Amniotic epithelial cell (primary cell): ENCODE data around the gene SMPD2.

Source experiments
- DNase-seq: peaks from one replicate; pipeline ENCODE4 v3.0.0-alpha.2; 2010; ENCODE audit warnings: low read depth

SMPD2 gene, protein sequence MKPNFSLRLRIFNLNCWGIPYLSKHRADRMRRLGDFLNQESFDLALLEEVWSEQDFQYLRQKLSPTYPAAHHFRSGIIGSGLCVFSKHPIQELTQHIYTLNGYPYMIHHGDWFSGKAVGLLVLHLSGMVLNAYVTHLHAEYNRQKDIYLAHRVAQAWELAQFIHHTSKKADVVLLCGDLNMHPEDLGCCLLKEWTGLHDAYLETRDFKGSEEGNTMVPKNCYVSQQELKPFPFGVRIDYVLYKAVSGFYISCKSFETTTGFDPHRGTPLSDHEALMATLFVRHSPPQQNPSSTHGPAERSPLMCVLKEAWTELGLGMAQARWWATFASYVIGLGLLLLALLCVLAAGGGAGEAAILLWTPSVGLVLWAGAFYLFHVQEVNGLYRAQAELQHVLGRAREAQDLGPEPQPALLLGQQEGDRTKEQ

DNA sequence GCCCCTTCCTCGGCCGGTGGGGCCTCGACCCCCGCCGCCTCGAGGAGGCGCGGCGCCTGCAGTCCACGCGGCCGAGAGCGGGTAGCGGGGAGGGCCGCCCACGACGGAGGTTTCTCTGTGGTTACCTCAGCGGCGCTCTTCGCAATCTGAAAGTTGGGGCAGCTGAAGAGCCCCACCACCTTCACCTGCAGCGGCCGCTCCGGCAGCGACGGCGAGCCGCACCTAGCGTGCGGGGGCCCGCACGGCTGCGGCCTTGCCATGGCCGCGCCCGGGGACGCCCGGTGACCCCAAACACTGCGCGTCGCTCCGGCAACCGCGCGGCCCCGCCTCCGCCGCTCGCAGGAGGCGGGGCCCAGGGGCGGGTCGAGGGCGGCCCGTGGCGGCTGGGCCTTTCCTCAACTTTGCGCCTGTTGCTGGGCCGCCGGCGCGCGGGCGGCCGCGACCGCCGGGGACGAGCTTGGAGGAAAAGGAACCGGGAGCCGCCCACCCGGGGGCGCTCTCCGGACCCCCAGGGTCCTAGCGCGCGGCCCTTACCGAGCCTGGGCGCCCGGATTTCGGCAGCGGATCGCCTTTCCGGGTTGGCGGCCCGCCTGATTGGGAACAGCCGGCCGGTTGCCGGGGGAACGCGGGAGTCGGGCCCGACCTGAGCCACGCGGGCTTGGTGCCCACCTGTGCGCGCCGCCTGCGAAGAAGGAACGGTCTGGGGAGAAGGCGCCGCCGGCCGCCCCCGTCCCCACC is at the start of gene SMPD2, which contains the start of gene PPIL6:
SMPD2 (plus strand) TSS at position 394 of the 738 bp plus-strand sequence. CDS start 398 bp downstream, outside the sequence.
PPIL6 (minus strand) TSS at position 298 of the 738 bp plus-strand sequence; CDS start at position 260, 38 bp downstream.
- DNase-seq = peak; percentile 81

DNA sequence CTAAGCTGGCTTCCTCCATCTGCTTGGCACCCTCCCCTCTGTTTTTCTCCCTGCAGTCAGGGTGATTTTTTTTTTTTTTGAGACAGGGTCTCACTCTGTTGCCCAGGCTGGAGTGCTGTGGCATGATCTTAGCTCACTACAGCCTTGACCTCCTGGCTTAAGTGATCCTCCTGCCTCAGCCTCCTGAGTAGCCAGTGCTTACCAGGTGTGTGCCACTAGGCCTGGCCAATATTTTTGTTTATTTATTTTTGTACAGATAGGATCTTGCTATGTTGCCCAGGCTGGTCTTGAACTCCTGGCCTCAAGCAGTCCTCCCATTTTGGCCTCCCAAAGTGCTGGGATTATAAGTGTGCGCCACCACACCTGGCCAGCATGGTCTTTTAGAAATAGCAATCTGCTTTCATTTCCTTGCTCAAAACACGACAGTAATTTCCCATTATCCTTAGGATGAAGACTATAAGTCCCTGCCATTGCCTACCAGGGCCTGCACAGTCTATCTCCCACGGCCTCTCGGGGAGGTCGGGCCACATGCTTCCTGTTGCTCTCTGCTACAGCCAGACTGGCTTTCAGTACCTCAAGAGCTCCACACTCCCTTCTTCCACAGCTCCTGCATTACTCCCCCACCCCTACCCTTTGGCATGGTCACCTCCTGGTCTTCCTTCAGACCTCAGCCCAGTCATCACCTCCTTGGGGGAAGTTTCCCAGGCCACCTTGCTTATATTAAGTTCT is 47.2 kb upstream of the SMPD2 start:
- no peak for DNase-seq

DNA sequence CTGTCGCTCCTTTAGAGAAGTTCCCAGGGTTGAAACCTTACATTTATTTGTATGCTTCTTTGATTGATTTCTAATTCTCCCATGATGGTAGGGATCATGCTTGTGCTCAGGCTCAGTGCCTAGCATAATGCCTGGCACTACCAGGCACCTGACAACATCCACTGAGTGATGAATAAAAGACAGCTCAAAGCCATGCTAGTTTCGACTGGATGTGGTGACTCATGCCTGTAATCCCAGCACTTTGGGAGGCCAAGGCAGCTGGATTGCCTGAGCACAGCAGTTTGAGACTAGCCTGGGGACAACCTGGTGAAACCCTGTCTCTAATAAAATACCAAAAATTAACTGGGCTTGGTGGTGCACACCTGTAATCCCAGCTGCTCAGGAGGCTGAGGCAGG is 46.6 kb upstream of the SMPD2 start:
- peak; percentile 86 for DNase-seq

DNA sequence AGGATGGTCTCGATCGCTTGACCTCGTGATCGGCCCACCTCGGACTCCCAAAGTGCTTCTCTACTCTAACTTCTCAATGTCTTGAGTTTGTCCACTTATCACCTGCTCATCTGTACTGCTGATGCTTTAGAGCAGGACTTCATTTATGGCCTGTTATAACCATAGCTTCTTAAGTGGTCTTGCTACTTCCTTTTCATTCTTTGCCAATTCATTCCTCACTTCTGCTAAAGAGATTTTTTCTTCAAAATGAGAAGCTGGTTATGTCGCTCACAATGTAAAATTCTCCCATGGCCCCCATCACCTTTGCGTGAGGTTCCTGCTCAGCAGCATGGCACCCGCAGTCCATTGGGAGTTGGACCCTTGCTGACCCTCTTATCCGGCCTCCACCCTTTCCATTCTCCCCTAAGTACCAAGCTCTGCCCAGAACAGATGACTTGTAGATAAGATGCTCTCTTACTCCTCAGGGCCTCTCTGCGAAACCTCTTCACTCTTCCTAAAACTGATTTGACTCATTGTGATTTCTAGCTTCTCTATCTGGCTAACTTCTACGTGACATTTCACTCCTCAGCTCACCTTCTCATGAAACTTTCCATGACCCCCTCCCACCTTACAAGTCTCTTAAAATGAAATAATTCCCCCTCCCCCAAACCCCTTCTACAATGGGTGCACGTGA is 44.3 kb upstream of the SMPD2 start:
- DNase-seq = no peak

DNA sequence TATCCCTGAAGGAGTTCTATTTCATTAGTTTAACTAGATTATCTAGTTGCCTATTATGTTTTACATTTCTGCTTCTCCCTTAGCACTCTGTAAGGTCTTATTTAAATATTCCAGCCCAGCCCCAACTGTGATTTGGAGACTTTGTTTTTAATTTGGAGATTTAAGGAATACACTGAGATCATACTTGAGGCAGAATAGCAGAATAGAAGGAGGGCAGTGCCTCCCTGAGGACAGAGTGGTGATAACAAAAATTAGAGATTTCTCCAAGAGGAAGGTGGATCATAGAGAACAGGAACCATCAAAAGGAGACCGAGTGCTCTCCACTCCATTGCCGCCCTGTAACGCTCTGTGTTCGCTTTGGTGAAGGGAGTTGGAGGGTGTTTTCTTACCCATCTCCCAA is 43.5 kb upstream of the SMPD2 start:
- no peak for DNase-seq

DNA sequence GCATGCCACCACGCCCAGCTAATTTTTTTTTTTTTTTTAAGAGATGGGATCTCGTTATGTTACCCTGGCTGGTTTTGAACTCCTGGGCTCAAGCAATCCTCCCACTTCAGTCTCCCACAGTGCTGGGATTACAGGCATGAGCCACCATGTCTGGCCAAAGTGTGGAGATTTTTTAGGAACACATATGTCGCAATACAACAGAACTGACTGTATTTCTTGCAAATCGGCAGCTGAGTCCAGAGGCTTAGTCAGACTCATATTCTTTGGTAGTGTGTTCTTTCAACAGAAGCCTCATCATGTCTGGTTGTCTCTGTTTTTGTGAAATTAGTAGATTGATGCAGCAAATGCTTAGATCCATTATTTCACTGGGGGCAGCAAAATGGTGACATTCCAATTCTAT is 34.3 kb upstream of the SMPD2 start:
- peak; percentile 93 for DNase-seq

DNA sequence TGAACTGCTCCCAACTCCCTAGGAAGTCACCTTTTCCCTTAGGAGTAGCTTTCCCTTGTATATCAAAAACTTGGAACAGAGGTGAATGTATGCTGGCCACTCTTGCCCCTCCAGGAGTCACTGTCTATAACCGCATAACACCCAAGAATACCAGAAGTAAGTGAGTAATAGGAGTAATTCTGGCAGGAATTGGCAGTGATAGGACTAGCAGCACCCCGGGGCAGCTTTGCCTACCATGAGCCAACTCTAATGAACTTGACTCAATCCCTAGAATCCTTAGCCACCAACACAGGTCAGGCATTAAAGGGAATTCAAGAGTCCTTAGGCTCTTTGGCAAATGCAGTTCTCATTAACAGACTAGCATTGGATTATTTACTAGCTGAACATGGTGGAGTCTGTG is 29.5 kb upstream of the SMPD2 start:
- no peak for DNase-seq

DNA sequence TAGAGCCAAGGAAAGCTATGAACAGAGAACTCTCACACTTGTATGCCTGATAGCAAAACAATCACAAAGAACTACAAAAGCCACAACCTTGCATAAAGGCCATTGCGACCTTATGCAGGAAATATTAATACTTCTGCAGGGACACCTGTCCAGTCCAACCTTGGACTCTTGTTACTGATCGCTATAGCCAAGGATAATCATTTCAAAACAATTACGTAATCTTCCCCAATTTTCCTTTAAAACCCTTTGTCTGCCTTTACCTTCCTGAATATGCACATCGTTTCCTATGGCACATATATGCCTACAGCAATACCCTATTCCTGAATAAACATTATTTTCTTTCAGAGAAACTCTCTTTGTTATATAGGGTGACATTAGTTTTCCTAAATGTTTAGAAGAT is 22.9 kb upstream of the SMPD2 start:
- no peak for DNase-seq

DNA sequence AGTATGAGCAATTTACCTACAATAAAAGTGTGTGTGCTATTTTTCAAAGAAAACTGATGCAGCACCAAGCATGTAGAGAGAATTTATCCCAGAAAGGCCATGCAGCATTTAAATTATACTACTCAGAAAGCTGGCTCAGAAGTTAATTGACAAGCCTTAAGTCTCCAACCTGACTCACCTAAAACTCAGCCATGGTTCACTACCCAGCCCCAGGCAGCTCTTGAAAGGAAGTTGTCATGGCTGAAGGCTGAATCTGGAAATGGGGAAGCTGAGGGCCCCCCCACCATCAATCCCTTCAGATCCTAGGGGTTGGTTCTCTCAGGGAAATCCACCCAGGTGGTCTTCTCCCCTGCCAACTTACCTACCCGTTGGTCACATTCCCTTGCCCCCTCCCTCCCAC is 19.8 kb upstream of the SMPD2 start:
- DNase-seq = no peak

DNA sequence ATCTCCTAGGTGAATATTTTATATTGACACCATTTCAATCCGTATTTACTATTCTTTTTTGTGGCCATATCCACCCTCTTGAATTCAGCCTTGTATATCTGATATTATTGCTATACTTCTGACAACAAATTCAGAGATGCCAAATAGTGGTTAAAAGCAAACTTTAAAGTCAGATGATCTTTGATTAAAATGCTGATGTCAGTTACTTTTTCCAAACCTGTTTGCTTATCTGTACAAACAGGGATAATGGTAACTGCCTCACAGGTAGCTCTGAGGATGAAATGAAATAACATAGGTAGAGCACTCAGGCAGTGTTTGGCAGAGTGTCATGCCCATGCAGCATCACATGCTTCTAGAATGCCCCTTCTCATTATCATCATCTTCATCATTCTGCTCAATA is 19.3 kb upstream of the SMPD2 start:
- DNase-seq = no peak

DNA sequence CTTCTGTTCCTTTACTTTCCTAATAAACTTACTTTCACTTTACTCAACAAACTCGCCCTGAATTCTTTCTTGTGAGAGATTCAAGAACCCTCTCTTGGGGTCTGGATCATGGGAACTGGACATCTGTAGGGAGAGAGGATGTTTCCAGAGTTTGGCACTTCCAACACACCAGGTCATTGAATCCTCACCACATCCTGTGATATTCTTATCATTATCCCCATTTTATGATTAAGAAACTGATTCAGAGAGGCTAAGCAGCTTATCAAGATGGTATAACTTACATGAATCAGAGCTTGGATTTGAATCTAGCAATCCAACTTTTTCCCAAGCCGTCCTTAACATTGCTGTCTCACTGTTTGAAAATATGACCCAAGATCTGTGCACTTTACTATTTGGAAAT is 15.6 kb upstream of the SMPD2 start:
- peak; percentile 77 for DNase-seq

DNA sequence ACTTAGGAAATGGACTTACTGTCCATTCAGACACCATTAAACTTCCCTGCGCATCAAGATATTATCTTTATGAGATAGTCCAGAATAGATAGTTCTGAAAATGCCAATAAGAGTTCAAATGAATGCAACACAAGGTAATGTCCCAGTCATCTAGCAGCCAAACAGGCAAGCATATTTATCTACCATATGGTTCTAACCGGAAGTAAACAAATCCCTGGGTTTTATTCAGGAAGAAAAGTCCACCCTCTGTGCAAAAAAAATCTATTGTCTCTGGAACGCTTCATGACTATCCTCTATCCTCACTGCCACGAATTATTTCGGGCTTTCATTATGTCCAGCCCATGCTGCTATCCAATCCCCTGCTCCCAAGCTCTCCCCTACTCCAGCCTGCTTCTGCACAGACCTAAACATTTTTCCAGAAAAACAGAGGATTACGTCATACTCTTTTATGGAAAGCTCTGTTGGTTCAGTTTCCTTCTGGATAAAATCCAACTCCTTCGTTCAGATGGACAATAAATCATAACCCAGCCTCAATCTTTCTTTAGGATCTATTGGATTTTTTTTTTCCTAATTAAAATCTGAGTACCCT is 11.5 kb upstream of the SMPD2 start:
- DNase-seq = peak; percentile 77

DNA sequence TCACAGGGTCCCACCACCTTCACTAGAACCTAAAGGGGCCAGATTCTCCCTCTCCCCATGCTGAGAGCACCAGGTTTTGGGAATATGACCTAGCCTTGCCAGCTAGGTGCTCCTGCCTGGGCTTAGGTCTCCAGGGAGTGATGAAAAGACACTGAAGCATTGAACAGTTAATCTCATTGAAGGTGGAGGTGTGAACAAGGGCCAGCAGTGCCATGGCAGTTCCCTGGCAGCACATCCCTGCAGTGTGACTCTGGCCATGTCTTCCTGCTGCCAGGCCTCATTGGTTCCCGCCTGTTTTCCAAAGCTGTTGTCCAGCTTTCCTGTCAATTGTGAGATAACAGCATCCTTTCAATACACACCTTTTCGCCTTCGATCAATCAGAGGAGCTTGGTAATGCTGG is 11.0 kb upstream of the SMPD2 start:
- DNase-seq = no peak

DNA sequence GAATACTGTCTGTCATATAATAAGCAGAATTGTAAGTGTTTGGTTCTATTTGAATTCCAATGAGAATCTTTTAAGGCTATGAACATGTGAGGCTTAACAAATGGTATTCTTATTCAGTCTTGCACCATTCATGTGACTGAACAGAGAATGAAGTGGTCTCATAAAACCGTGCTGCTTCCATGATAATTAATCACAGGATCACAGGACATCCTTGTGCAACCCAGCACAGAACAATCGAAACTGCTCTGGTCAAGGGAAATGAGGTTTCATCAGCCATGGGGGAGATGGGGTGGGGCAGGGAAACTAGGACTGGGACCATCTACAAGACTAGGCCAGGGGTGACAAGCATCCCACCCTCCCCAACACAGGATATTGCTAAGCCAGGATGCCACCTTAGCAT is 6.1 kb upstream of the SMPD2 start:
- DNase-seq = peak; percentile 60

DNA sequence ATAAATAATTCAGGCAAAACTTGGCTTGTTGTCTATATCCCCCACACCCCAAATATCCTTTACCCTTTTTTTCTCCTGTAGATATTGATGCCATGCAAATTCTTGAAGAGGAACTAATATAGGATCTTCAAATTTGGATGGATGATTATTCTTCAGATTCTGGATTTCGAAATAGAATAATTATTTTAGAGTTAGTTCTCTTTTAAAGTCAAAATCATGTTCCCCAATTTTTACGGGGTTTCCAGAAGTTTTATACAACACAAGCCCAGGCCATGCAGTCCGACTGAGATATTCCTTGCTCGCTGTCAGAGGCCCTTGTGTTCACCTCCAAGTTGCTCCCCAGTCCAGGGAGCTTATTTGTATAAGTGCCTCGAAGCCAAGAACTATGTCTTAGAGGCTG is 4.5 kb upstream of the SMPD2 start:
- DNase-seq = no peak

DNA sequence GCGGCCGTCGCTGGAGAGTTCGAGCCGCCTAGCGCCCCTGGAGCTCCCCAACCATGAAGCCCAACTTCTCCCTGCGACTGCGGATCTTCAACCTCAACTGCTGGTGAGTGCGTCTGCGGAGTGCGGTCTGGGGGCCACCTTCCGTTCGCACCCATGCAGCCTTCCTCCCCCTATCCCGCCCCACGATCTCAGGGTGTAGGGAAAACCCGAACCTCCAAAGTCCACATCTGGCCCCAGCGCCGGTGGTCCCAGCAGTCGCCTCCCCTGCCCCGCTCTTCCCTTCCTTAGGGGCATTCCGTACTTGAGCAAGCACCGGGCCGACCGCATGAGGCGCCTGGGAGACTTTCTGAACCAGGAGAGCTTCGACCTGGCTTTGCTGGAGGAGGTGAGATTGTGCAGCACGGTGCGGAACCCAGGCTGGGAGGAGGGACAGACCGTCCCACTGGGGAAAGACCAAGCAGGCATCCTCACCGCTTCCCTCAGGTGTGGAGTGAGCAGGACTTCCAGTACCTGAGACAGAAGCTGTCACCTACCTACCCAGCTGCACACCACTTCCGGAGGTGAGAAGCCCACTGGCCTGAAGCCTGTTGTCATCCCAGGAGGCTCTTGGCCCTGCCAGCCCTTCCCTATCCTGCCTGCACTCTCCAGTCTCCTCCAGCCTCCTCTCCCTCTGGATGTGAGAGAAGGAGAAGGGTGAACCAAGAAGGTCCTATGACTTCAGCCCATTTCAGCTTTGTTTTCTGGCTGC is 719 bp downstream of the SMPD2 start:
- DNase-seq = peak; percentile 53

DNA sequence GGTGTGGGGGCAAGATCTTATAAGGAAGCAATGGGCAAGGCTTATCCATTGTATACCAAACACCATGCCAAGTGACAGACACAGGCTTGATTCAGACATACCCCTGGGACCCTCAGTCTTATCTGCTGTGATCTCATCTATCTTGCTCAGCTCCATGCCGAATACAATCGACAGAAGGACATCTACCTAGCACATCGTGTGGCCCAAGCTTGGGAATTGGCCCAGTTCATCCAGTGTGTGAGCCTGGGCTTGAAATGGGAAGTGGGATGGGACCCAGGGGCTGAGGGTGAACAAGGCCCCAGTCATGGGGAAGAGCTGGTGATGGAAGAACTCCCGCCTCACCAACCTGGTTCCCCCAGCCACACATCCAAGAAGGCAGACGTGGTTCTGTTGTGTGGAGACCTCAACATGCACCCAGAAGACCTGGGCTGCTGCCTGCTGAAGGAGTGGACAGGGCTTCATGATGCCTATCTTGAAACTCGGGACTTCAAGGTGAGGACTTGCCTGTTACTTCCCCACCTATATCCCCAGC is 1.9 kb downstream of the SMPD2 start:
- DNase-seq = no peak

DNA sequence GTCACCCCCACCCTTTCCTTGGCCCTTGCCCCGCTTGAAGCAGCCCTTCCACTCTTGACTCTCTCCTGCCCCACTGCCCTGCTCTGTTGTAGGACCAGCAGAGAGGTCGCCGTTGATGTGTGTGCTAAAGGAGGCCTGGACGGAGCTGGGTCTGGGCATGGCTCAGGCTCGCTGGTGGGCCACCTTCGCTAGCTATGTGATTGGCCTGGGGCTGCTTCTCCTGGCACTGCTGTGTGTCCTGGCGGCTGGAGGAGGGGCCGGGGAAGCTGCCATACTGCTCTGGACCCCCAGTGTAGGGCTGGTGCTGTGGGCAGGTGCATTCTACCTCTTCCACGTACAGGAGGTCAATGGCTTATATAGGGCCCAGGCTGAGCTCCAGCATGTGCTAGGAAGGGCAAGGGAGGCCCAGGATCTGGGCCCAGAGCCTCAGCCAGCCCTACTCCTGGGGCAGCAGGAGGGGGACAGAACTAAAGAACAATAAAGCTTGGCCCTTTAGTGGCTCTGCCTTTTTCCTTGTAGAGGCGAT is 3.0 kb downstream of the SMPD2 start:
- DNase-seq = no peak

DNA sequence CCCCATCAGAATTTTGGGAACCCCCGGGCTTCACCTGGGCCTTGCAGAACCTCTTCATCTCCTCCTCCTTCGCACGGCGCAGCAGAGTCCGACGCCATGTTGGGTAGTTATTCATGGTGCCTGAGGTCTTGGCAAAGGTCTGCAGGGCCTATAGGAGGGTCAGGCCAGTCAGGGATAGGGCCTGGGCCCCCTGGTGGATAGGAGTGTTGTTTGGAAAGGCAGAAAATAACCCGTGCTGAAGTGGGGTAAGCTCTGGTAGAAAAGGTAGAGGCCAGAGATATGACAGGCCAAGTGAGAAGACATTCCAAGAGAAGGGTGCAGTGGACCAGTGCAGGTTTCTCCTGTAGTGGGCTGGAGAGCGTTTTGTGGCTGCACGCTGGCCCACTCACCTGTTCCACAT is 4.9 kb downstream of the SMPD2 start:
- no peak for DNase-seq

DNA sequence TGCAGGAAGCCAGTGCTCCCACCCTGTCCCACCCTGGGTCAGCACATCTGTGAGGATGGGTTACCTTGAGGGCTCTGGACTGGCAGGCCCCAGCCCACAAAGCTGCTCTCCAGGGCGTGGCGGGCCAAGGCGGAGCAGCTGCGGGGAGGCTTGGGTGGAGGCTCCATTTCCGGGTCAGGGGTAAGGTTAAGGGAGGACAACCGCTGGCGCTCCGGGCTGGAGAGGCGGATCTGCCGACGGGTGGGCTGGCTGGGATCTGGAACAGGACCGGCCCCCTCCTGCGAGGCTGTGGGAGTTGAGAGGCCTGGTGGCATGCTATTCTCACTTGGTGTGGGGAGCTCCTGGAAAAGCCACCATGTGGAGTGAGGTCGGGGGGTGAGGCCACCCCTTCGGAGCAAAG is 5.5 kb downstream of the SMPD2 start:
- DNase-seq = no peak
